DOHH2 (cell line): ENCODE results near the gene VSNL1.

Experiments
- CTCF ChIP-seq: fragments of 200-600 bp; sonication (generic); IDR thresholded peaks from one replicate; pipeline ENCODE4 v1.5.1; 2014; ENCODE audit warnings: antibody characterized with exemption, mild to moderate bottlenecking, low read depth, low read length; ENCODE audit not compliant: poor library complexity, severe bottlenecking
- EZH2phosphoT487 ChIP-seq: fragments of 200-600 bp; sonication (generic); IDR thresholded peaks from 2 replicates; pipeline ENCODE4 v1.6.1; 2017; ENCODE audit warnings: borderline replicate concordance, mild to moderate bottlenecking, antibody characterized with exemption, low read length, moderate library complexity, mixed read lengths

- no peak for TF ChIP-seq CTCF
- TF ChIP-seq EZH2phosphoT487 = no peak
Observed at GRCh38 chr2:17518212-17519154, 22.0 kb upstream of the VSNL1 start, which contains the start of gene RAD51AP2.
